NCI-H82 (cell line): ENCODE results near the gene SCGB1D4.

Experiments used
- DNase-seq: peaks from one replicate; lab custom pipeline; 2025; lab: John Stamatoyannopoulos, UW

The SCGB1D4 gene

GRCh38 chr11:62273789-62274275, 25.0 kb downstream of the SCGB1D4 start:
- no peak for DNase-seq

- no peak for DNase-seq
Observed at GRCh38 chr11:62273284-62273683, 25.6 kb downstream of the SCGB1D4 start.

DNA sequence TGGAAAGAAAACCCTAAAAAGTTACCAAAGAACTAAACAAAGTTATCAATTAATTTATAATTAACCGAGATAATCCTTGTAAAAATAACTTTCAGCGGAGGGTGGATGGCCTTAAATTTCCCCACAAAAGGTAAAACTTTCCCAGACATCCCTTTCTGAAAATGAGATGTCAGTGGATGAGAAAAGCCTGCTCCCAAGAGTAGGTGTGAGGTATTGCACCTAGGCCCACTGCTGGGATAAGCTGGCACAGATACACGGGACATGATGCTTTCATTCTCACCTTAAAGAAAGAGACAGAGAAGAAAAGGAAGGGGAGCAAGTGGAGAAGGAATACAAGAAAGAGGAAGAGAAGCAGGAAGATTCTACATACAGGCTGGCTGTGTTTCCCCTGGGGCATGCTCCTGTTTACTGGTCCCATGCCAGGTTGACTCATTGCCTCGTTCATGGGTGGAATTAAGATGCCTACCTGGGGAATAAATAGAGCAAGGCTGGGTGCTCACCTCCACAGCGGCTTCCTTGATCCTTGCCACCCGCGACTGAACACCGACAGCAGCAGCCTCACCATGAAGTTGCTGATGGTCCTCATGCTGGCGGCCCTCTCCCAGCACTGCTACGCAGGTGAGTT, 29.1 kb downstream of the SCGB1D4 start, which contains the start of gene SCGB2A2:
TSS of gene SCGB2A2 (plus strand) at position 505 of the 625 bp plus-strand sequence. CDS start at position 564, 59 bp downstream.
- no peak for DNase-seq

DNA sequence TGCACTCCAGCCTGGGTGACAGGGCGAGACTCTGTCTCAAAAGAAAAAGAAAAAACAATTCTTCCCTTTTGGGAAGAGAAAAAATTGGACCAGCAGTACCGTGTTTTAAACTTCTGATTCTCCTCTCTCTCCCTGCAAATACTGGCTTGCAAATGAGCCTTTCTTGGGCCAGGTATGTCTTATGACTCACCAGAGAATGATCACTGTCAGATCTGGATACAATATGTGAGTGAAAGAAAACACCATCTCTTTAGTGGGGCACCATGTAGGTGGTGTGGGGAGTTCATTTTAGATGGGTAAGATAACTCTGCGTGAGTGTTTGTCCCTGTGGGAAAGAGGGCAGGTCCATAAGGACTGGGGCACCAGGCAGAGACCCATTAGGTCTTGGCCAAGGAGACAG, 31.3 kb downstream of the SCGB1D4 start:
- DNase-seq, result no peak

GRCh38 chr11:62267050-62267449, 31.8 kb downstream of the SCGB1D4 start:
- DNase-seq, result no peak

- no peak for DNase-seq
Observed at GRCh38 chr11:62266558-62266957, 32.3 kb downstream of the SCGB1D4 start.

GRCh38 chr11:62264004-62264403, 34.9 kb downstream of the SCGB1D4 start:
- DNase-seq, result no peak

GRCh38 chr11:62260261-62260953, 38.5 kb downstream of the SCGB1D4 start:
- no peak for DNase-seq

GRCh38 chr11:62256281-62256680, 42.6 kb downstream of the SCGB1D4 start:
- DNase-seq, result no peak

GRCh38 chr11:62253999-62254542, 44.8 kb downstream of the SCGB1D4 start:
- no peak for DNase-seq

GRCh38 chr11:62251698-62252097, 47.2 kb downstream of the SCGB1D4 start:
- no peak for DNase-seq
